Stimulated activated CD8-positive, alpha-beta memory T cell treated with anti-CD3 and anti-CD28 coated beads, Interleukin-7, amount 100 ng/mL, for 4 hours (primary cell): Measurements from ENCODE around the gene DTX3L.
"Not testable (repeated sequence)": the region's sequence is repeated elsewhere in the genome, so short reads cannot be mapped to it uniquely, and the experiment has no call there.

Experiments used
- DNase-seq, 2 donors: peaks; one replicate each; pipeline ENCODE4 v3.0.0-alpha.2; 2020; ENCODE audit warnings: low read depth in 2 of 2

DTX3L gene

DNA sequence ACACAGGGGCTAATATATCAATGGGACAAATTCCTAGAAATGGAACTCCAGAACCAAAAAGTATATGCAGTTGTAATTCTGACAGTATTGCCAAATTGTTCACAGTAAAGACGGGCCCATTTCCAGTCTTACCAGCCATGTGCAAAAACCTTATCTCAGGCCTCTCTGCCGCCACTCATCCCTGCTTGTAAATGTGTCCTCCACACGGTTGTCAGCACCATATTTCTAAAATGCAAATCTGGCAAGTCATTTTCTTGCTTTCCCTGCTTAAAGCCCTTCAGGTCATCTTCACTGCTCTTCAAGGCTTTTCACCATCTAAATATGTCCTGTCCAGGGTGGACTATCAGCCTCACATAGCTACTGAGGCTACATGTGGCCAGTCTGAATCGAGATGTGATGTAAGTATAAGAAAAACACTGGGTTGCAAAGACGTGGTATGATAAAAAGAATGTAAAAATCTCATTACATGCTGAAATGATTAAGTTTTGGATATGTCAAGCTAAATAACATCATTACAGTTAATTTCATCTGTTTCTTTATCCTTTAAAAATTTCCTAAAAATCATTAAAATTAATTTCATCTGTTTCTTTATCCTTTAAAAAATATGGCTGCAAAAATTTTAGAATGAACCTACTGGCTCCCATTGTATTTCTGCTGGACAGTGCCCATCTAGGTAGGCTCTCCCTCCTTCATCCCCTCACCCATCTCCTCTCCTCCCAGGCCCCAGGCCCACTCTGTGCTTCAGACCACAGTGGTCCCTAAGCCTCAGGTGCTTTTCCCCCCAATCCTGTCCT, 1.0 kb upstream of the DTX3L start:
- no peak for DNase-seq

- DNase-seq = peak in 1 of 2 donors; percentile 6
These were observed 467 bp upstream of the DTX3L start for GRCh38 chr3:122563717-122564025.

DNA sequence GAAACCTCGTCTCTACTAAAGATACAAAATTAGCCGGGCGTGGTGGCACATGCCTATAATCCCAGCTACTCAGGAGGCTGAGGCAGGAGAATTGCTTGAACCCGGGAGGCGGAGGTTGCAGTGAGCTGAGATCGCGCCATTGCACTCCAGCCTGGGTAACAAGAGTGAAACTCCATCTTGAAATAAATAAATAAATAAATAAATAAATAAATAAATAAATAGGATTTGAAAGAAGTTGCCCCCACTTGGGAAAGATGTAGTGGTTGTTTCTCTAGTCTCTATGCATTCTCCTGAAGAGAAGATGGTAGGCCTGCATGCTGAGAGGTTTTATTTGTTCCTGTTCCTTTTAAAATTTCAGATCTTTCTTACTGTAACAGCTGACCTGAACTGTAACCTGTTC, 4.0 kb downstream of the DTX3L start:
- not testable (repeated sequence) for DNase-seq

DNA sequence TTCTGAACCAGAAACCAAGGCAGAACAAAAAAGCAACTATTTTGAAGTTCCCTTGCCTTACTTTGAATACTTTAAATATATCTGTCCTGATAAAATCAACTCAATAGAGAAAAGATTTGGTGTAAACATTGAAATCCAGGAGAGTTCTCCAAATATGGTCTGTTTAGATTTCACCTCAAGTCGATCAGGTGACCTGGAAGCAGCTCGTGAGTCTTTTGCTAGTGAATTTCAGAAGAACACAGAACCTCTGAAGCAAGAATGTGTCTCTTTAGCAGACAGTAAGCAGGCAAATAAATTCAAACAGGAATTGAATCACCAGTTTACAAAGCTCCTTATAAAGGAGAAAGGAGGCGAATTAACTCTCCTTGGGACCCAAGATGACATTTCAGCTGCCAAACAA, 4.6 kb downstream of the DTX3L start:
- DNase-seq = no peak

DNA sequence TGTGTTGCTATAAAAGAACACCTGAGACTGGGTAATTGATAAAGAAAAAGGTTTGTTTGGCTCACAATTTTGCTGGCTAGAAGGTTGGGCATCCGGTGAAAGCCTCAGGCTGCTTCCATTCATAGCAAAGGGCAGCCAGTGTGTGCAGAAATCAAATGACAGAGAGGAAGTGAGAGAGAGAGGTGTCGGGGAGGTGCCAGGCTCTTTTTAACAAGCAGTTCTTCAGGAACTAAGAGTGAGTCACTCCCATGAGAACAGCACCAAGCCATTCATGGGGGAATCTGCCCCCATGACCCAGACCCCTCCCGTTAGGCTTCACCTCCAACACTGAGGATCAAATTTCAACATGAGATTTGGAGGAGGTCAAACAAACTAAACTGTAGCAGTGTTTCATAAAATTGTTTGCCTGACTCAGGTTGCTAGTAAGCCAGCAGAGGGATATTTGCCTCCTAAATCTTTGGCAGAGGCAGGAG, 8.8 kb downstream of the DTX3L start:
- DNase-seq = peak in 1 of 2 donors; percentile 8

DNA sequence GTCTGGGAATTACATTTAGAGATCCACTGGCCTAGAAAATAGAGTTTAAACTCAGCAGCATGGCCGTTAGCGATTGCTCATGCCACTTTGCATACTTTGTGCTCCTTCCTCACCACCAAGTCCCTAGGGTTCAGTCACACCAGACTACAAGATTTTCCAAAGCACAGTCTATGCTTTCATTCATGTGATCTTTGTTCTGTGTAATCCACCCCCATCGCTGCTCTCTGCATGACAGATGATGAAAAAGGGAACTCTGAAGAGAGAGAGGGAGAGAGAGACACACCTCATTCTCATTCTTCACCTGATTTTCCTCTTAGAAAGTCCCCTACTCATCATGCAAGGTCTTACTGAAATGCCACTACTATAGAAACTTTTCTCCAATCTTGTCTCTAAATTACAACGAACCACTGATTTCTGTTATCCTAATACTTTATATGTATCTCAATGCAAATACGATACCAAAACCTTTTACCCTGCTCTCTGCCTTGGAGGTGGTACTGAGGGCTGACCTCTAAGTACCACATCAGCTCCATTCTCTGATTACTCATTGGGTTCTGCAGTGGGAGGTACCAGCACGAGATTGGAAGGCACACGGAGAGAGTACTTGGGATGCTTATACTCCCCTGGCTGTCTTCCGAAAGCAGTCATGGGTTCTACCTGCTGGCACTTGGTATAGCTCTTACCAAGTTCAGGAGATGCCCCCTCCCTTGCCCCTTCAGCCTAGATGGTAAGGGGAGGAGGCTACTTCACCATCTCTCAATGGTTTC, 12.2 kb downstream of the DTX3L start:
- DNase-seq = no peak

DNA sequence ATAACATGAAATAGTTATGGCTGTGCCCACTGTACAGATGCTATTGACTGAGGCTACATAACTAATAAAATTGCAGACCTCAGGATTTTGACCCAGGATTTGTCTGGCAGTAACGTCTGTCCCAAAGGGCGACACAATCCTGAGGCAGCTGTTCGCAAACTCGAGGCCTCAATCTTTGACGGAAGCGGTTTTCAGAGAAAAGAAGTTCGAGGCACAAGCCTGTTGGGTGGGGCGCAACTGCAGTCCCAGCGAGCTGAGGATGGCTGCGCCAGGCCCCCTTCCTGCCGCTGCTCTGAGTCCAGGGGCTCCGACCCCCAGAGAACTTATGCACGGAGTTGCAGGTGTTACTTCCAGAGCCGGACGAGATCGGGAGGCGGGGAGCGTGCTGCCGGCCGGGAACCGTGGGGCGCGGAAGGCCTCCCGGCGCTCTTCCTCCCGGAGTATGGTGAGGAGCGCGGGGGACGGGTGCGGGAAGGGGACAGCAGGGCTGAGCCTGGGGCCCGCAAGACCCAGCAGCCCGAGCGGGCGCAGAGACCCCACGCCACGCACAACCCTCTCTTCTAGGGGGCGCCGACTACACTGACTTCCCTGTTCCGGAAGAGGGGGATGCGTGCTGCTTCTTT, 13.4 kb downstream of the DTX3L start, which contains the start of gene PARP15:
Gene PARP15, plus strand, starts transcription at position 242 of the 623 bp plus-strand sequence. Its CDS starts 18 bp downstream, at position 260.
- DNase-seq = peak in 1 of 2 donors; percentile 18

DNA sequence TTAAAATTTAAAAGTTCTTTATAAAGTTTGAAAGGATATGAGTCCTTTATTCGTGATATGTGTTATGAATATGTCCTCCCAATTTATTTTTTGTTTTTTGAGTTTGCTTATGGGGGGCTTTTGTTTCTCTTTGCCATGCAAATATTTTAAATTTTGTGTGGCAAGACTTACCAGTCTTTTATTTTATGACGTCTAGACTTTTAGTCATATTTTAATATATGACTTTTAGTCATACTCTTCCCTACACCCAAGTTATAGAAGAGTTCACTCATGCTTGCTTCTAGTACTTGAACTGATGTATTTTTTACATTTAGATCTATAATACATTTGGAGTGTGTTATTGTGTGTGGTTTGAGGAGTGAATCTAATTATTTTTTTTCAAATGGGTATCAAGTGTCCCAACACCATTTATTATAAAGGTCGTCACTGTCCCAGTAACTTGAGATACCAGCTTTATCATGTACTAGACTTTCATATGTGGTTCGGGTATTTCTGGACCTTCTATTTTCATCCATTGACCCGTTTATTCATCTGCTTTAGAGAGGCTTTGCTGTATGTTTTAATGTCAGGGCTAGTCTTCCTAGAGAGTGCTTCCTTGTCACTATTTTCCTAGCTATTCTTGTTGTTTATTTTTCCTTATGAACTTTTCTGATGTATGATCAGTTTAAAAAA, 14.1 kb downstream of the DTX3L start:
- no peak for DNase-seq

GRCh38 chr3:122580470-122580869, 16.3 kb downstream of the DTX3L start:
- no peak for DNase-seq

- DNase-seq = no peak
These were observed 17.5 kb downstream of the DTX3L start for GRCh38 chr3:122581622-122582021.

DNA sequence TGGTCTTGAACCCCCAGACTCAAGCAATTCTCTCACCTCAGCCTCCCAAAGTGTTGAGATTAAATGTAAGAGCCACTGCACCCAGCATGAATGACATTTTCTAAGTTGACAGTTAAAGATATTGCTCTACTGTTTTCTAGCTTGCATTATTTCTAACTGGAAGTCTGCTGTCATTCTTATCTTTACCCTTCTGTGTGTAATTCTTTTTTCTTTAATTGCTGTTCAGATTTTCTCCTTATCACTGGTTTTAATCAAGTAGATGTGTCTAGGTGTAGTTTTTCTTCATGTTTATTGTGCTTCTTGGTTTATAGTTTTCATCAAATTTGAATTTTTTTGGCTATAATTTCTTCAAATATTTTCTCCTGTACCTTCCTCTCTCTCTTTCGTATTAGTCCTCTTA, 18.3 kb downstream of the DTX3L start:
- DNase-seq = no peak

GRCh38 chr3:122586098-122586497, 22.0 kb downstream of the DTX3L start:
- no peak for DNase-seq

DNA sequence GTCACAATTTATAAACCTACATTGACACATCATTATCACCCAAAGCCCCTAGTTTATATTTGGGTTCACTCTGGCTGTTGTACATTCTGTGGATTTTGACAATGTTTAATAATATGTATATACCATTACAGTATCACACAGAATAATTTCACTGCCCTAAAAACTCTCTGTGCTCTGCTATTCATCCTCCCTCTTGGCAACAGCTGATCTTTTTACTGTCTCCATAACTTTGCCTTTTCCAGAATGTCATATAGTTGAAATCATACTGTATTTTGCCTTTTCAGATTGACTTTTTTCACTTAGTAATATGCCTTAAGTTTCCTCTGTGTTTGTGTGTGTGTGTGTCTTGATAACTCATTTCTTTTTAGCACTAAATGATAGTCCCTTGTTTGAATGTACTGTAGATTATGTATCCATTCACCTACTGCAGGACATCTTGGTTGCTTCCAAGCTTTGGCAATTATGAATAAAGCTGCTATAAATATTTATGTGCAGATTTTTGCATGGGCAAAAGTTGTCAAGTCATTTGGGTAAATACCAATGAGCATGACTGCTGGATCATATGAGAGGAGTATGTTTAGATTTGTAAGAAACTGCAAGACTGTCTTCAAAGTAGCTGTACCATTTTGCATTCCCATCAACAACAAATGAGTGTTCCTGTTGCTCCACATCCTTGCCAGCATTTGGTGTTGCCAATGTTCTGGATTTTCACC, 22.8 kb downstream of the DTX3L start:
- no peak for DNase-seq

GRCh38 chr3:122587572-122587971, 23.4 kb downstream of the DTX3L start:
- no peak for DNase-seq

DNA sequence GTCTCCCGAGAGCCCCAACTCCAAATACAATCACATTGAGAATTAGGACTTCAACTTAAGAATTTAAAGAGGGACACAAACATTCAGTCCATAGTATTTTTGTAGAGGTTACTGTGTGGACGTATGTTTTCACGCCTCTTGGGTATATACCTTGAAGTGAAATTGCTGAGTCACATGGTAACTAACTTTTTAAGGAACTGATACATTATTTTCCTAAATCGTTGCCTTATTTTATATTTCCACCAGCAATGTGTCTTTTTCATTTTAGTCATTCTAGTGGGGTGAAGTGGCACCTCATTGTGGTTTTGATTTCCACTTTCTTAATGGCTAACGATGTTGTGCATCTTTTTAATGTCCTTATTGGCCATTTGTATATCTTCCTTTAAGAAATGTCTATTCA, 25.2 kb downstream of the DTX3L start:
- DNase-seq = no peak

- DNase-seq = no peak
These were observed 26.5 kb downstream of the DTX3L start for GRCh38 chr3:122590610-122591009.

DNA sequence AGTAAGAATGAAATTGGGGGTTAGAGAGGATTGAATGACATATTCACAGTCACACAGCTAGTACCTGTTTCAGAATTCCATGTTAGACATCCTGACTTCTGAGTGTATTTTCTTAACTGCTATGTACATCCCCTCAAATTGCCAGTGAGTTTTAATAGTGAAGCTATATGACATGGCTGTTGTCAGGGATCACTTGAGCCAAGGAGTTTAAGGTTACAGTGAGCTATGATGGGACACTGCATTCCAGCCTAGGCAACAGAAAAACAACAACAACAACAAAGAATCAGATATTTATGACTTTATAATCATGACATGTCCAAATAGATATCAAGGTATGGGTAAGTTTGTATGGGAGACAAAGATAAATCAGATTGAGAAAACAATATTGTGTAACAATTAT, 29.9 kb downstream of the DTX3L start:
- no peak for DNase-seq

GRCh38 chr3:122598151-122598550, 34.0 kb downstream of the DTX3L start:
- no peak for DNase-seq

- no peak for DNase-seq
These were observed 34.4 kb downstream of the DTX3L start for GRCh38 chr3:122598556-122598955.

- DNase-seq = no peak
These were observed 38.0 kb downstream of the DTX3L start for GRCh38 chr3:122602011-122602710.

DNA sequence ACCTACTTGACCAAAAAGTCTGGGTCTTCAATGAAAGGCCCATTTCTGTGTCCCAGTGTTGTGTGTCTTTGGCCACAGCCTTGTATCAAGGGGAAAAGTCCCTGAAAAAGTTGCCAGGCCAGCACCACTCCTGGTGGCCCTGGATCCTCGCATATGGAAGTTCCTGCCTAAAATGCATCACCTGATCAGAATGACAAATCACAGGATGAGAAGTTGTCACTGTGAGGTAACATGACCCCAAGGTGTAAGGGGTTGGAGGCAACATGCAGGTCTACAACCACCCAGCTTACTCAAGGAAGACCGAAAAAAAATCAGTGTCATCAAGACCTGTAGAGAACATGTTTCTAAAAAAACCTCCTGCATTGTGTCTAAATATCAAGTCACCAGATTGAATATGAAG, 38.9 kb downstream of the DTX3L start:
- no peak for DNase-seq
